M059J (cell line): Measurements from ENCODE around the gene XYLT1. TPM values are rescaled to one million over a fixed set of nuclear protein-coding genes. Genes with fewer than 3 reads are reported as not detected.
A peak's percentile ranks its signal among the peaks of the same experiment; 100 is the strongest.
"Not testable (repeated sequence)": the region's sequence is repeated elsewhere in the genome, so short reads cannot be mapped to it uniquely, and the experiment has no call there.

Experiments used
- DNase-seq: peaks from one replicate; pipeline ENCODE4 v3.0.0-alpha.2; 2012; ENCODE audit warnings: low read depth
- total RNA-seq: library from RNA; depleted of rRNA; stranded (reverse); fragments of >200 nt; shearing (Covaris generic); gene quantifications from 2 replicates; pipeline ENCODE4 v1.2.3, GENCODE V29; 2014

Gene XYLT1
- total RNA-seq, 1 experiment from 2014 or later: 10.3 TPM

DNA sequence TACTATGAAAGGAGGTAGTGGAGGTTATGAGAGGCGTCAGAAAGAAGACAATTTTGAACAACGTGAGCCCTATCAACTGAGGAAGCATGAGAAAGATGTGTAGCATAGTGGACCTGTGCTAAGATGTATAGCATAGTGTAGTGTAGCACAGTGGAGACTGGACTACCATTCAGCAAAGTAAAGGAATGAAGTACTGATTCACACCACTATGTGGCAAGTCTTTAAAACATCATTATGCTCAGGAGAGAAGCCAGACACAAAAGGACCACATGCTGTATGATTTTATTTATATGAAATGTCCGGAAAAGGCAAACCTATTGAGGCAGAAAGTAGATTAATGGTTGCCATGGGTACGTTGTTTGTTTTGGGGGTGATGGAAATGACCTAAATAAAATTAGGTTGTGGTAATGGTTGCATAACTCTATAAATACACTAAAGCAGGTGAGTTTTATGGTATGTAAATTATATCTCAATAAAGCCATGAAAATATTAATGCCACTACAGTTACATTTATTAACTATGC lies 20.4 kb upstream of the XYLT1 start:
- DNase-seq: no peak

DNA sequence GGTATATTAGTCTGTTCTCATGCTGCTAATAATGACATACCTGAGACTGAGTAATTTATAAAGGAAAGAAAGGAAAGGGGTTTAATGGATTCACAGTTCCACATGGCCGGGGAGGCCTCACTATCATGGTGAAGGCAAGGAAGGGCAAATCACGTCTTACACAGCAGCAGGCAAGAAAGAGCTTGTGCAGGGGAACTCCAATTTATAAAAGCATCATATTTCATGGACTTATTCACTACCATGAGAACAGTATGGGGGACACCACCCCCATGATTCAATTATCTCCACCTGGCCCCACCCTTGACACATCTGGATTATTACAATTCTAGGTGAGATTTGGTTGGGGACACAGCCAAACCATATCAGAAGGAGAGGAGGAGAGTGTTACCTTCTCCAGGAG lies 17.7 kb upstream of the XYLT1 start:
- DNase-seq: no peak

DNA sequence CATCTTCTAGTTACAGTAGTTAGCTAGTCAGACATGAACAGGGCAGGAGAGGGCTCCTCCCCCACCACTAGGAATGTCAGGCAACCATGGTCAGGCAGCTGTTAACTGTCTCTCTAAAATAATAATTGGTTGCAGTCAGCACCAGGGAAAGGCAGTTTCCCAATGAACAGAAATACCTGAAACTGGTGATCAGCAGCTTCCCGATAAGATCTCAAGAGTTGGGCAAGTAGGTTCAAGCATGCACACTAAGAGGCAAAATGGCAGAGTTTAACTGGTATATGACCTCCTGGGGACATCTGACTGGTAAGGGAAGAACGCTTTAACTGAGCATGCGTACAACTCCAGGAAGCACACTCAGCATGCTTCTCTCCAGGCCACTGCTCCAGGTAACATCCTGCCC lies 12.6 kb upstream of the XYLT1 start:
- peak; percentile 49 for DNase-seq

DNA sequence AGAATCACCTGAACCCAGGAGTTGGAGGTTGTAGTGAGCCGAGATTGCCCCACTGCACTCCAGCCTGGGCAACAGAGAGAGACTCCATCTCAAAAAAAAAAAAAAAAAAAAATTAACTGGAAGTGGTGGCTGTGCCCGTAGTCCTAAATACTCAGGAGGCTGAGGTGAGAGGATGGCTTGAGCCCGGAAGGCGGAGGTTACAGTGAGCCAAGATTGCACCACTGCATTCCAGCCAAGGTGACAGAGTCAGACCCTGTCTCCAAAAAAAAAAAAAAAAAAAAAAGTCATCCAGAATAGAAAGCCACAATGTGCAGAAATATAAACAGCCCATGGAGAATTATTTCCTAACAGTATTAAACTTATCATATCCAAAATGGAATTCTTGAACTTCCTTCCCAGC lies 11.6 kb upstream of the XYLT1 start:
- DNase-seq: peak; percentile 38

DNA sequence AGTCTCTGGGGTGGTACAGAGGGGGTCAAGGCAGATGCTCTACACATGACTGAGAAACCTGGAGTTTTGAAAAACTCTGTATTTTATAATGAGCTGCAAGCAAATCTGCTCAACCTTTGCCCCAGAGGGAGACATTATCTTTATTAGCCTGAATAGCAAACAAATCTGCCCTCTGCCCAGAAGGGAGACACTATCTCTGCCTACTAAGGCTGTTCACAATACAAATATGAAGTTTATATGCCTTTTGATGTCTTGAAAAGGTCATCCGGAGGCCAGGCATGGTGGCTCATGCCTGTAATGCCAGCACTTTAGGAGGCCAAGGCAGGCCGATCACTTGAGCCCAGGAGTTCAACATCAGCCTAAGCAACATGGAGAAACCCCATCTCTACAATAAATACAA lies 11.0 kb upstream of the XYLT1 start:
- peak; percentile 36 for DNase-seq

DNA sequence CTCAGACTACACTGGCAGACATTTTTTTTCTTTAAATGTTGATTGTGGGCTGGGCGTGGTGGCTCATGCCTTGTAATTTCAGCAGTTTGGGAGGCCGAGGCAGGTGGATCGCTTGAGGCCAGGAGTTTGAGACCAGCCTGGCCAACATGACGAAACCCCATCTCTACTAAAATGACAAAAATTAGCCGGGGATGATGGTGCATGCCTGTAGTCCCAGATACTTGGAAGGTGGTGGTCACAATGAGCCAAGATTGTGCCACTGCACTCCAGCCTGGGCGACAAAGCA lies 6.4 kb upstream of the XYLT1 start:
- not testable (repeated sequence) for DNase-seq

DNA sequence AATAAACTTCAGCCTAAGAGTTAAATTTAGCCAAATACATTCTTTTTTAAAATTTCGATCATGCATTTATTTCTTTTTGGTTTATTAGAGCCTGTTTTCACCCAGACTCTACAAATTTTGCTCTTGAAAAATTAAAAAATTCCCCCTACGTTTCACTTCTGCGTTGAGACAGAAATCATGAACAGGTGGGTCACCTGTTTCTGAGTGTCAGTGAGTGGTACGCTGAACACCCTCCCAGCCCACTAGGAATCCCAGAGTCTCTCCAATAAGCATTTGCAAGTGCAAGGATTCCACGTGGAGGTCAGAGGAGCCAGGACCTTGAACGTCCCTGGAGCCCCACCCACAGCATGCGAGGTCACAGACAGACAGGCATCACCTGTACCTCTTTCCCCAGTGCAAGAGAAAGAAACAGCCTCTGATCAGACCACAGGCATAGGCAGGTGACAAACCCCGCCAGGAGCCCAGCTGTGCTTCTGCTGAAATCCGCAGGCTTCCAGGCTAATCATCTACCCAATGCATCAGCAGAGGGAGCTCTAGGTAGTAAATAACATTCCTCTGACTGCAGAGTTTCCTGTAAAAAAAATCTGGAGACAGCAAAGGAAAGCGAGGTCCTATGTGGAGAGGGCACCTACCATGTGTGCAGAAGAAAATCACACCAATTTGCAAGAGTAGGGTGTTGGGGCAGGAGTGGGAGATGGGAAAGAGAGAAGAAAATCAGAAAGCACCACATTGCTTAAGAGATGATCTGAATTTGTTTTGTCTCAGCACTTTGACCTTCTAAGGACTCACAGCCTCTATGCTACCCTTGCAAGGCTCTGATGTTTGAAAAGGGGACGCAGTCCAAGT lies 5.9 kb upstream of the XYLT1 start:
- DNase-seq: peak; percentile 71

DNA sequence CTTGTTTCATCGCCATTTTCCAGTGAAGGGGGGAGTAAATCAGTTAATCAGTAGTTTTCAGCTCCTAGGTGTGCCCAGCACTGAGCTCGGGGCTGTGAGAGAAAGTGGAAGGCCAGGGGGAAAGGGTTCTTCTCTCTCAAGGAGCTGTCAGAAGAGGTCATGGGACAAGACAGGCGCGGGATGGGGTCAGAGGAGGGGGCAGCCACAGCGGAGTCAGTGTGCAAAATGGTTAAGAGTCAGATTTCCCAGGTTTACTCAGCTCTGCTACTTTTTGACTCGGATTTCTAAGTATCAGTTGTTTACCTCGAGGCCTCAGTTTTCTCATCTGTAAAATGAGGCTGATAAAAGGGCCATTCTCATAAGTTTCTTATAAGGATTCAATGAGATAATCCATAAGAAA lies 4.3 kb upstream of the XYLT1 start:
- no peak for DNase-seq

DNA sequence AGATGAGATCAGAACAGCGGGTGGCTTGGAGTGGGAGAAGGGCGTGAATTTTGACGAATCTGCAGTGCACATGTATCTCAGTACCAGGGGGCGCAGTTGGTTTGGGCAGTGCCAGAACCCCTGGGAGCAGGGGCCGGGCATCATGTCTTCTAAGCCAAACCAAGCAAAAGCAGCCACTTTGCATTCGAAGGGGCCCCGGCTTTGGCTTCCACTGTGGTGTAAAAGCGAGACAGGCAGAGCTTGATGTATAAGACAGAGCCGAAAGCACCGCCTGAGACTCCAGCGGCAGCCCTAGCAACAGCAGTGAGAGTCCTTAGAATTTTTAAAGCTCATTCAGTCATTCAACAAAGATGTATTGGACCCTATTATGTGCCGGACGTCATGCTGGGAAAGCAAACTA lies 3.8 kb upstream of the XYLT1 start:
- DNase-seq: peak; percentile 40

DNA sequence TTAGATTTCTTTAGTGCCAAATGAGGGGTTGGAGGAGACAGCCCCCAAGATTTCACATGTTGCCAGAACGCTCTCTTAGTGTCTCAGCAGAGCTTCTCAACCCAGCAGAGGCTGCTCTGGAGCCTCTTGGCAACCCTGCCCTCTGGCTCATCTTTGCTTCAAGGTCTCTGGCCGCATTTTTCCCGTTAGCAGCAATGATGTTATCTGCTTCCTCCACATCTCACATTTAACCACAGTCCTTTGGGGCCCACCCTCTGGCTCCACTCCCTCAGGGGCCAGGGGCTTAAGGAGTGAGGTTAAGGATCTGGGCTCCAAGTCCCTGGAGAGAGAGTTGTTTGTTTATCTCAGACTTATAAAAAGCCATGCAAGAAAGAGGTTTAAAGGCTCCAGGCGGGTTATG lies 3.3 kb upstream of the XYLT1 start:
- peak; percentile 76 for DNase-seq

DNA sequence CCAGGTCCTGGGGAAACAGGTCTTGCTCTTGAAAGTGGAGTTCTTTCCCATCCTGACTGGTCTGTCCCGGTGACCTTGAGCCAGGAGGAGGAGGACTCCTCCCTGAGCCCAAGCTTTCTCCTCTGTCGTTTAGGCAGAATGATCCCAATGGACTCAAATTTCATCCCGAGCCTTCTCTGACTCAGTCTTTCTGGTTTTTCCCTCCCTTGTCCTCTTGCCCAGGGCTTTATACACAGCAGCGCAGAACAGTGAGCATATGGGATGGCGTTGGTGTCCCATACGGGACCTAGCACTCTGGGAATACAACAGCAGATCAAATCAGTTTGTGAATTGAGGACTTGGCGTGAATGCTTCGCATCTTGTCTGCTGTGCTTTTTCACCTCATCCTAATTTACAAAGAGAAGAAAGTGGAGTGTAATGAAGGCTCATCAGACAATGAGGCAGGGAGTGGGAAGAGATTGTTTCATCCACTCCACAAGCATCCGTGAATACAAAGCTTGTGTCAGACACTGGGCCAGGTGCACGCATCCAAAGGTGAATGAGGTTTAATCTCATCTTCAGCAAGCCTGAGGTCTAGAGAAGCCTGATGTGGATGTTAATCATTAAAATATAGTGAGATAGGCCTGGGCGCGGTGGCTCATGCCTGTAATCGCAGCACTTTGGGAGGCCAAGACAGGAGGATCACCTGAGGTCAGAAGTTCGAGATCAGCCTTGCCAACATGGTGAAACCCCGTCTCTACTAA lies 1.1 kb upstream of the XYLT1 start:
- DNase-seq: peak; percentile 56

DNA sequence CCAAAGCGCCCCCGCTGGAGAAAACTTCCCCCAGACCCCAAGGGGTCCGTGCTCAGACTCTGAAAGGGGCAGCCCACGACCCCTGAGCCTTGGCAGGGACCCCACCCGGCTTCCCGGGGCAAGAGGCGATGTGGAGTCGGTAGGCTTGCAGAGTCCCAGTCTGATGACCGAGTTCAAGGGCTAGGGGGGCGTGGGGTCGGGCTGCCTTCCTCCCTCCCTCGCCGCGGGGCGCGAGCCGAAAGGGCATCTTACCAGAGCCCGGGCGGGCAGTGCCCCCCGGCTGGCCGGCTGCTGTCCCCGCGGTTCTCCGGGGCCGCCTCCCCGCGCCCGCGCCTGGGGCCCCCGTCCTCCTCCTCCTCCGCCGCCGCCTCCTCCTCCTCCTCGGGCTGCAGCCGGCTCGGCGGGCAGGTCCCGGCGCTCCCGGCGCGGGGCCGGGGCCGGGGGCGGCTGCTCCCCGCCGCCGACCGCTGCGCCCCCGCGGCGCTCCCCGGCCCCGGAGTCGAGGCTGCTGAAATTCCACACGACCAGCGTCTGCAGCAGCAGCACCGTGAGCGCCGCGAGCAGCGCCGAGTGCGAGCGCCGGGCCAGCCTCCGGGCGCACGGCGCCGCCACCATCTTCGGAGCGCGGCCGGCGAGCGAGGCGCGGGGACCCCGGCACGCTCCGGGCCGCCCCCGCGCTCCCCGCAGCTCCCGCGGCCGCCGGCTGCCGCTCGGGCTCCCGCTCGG lies 415 bp downstream of the XYLT1 start:
- no peak for DNase-seq

DNA sequence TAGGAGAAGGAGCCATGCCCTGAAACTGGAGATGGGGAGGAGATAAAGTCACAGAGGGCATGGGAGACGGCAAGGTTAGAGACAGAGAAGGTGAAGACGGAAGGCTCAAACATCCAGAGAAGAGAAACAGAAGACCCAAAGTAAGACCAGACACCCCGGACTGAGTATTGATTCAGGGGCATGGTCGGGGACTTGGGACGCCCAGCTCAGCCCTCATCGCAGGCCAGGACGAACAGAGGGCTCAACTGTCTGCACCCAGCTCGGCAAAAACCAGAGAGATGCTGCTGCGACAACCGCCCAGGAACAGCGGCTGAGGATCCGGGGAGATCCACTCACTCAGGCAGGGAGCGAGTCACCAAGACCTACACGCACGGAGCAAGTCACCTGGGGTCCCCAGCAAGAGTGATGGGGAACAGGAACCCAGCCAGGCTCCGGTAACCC lies 999 bp downstream of the XYLT1 start:
- peak; percentile 34 for DNase-seq

DNA sequence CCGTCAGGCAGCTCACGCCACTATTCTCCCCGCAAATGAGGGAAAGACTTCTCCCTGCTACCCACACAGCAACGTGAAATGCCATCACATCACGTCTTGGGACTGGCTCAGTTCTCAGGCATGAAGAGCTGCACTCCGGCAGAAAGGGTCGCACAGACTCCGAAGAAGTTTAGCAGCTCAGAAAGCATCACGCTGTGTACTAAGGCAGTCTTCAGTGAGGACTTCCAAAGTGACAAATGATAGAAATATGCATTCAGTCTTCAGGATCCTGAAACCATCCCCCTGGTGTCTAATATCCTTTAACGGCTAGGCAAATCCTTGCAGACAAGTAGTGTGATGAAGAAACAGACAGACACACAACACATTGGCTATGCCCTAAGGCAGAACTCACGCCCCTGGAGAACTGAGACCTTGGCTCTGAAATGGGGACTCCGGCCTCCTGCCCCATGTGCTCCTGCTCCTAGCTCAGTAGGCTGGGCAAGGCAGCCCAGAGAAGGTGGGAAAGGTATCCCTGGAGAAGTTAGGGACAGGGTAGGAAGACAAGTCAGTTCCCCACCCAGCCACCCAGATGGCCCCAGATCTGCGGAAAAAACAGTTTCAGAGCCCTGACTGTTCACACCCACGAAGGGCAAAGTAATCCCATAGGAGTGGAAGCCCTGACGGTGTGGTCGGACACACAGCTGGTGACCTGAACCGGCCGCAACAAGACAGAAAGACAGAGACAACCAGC lies 1.6 kb downstream of the XYLT1 start:
- peak; percentile 76 for DNase-seq

DNA sequence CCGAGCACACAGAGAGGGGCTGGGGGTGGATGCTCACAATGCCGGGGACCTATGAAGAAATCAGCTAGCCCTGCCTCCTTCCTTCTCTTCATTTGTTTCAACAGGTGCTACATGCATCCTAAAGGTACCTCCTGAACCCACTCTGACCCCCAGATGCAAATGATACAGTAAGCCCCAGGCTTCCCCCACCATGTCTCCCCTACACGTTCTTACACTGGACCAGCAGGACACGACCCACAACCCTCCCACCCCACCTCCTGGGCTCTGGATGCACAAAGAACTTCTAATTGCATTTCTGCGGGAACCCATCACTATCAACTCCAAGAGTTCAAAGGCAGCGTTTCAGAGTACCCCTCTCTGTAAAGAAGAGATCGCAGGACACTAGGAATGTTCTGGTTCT lies 2.1 kb downstream of the XYLT1 start:
- no peak for DNase-seq

DNA sequence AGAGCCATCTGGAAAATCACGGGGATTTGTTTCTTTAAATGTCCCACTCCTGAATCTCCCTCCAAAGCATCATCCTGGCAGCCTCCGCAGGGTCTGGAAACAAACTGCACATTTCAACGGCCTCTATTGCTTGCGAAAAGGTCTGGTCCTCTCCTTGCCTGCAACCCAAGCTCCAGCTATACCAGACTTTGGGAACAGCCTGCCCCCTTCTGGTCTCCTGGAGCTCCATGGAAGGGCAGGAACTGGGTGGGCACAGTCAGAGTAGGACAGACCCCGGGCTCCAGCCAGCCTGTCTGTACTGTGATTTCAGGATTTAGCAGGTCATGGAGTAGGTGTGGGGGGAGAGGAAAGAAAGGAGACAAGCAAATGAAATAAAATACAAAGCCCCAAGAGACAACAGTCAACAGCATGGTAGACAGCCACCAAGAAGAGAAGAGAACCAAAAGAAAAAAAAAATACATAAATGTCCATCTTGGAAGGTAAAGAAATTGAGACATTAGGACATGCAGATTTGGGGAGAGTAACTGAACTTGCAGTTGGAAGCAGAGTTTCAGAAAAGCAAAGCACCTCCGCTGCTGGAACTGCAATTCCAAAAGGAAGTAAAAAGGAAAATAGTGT lies 2.7 kb downstream of the XYLT1 start:
- peak; percentile 54 for DNase-seq

DNA sequence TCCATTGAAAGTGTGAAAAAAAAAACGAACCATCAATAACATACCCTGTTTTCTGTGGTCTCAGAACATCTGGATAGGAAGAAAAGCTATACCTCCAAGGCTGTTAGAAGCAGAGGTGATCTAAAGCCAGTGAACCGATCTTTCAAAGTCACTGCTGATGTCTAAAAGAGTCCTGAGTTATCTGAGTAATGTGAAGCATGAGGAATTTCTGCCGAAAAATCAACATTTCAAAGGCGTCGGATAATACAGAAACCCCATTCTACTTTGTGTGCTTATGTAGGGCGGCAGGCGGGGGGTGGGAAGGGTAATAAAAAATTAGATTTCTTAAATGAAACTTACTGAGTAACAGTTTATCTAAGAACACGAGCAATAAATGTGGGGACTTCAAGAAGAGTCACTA lies 3.9 kb downstream of the XYLT1 start:
- no peak for DNase-seq

DNA sequence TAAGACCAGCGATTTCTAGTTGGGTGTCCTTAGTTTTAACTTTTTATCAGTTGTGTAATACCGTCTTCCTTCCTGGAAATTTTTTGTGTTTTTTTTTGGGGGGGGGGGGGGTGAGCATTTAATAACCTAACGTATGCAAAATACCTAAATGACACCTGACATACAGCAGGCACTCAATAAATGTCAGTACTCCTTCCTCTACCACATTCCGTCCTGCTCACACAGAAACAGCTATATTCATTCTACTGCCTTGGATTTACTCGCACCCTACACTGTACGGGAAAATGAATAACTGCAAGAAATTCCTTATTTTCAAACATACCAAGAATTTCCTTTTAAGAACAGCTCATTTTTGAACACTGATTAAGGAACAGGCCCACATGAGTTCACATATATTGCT lies 5.3 kb downstream of the XYLT1 start:
- no peak for DNase-seq

DNA sequence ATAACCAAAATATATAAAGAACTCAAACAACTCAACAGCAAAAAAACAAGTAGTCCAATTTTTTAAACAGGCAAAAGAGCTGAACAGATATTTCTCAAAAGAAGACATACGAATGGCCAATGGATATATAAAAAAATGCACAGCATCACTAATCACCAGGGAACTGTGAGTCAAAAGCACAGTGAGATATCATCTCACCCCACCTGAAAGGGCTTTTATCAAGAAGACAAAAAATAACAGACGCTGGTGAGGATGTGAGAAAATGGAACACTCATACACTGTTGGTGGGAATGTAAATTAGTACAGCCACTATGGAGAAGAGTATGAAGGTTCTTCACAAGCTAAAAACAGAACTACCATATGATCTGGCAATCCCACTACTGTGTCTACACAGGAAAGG lies 7.4 kb downstream of the XYLT1 start:
- DNase-seq: no peak

DNA sequence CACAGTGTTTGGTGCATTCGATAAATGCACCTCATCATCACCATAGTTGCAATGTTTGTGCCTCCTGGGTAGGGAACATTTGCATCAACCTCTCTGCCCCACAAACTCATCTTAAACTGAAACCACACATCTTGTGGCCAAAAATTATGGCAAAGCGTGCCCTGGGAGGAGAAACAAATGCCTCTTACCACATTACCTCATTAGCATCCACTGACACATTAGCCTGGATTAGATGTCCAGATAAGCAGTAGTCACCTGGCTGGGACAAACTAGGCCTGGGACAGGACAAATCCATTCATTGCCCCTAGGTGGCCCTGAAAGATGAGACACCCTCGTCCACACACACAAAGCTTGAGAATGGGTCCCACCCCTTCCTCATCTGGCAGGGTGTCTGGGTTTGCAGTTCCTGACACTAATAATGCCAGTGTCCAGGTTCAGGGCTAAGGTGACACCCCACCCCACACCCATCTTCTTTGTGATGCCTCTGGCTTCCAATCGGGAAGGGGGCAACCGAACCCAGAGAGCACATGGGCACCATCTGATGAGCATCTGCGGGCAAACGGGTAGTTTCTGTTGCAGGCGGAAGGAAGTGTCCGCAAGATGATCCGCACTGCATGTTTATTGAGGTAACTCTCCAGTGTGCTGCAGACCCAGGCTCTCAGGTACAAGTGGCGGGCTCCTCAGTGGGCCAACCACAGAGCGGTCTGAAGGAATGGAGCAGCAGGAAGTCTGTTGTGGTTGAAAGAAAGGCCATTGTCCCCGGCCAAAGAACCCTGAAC lies 8.6 kb downstream of the XYLT1 start:
- peak; percentile 52 for DNase-seq

DNA sequence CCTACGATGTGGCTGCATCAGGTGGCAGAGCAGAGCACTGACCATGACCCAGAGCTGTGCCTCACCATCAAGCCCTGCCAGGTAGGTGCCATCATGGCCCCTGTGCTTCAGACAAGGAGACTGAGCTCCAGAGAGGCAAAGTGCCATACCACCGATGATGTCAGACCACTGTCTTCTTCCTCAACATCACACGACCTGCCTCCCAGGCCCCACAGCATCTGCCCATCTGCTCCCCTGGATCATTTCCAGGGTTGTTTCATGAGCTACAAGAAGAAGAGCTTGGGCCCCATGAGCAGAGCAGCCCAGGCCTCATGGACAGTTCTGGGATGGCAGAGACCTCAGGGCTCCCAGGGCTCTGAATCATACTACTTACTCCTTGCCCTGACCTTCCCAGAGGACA lies 9.9 kb downstream of the XYLT1 start:
- no peak for DNase-seq
